HFF-Myc (cell line): Measurements from ENCODE around the gene IDH3B.
"Not testable (repeated sequence)": the region's sequence is repeated elsewhere in the genome, so short reads cannot be mapped to it uniquely, and the experiment has no call there.

Experiments
- DNase-seq: peaks from one replicate; pipeline ENCODE4 v3.0.0-alpha.2; 2011; ENCODE audit warnings: low read depth; ENCODE audit errors: extremely low read depth
- H3K4me3 ChIP-seq: replicated peaks from 2 replicates; pipeline ENCODE4 v1.5.1; 2011; ENCODE audit warnings: low read depth, mild to moderate bottlenecking, control low read depth, low read length
- TF ChIP-seq, protein P1 (sequence below): IDR thresholded peaks from 2 replicates; pipeline ENCODE4 v1.5.1; 2012; ENCODE audit warnings: mild to moderate bottlenecking, low read depth, low read length, control low read depth; ENCODE audit errors: missing control alignments

The IDH3B gene

DNA sequence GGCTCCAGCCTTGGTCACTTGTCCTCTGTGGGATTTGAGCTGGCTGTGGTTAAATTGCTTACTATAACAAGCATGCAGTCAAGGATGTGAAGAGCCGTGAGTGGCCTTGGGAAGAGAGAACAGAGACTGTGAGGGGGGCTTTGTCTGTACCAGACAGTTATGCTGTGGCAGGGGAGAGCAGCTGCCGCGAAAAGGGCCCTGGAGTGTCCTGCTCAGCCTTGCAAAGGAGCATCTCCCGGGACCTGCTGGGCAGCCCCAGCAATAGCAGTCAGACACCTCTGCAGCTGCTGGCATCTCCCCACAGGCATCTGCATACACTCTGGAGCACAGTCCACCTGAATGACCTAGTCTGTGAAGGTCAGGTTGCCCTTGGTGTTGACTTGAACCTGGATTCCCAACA lies 34.9 kb upstream of the IDH3B start:
- DNase-seq: no peak
- TF ChIP-seq, protein P1, sequence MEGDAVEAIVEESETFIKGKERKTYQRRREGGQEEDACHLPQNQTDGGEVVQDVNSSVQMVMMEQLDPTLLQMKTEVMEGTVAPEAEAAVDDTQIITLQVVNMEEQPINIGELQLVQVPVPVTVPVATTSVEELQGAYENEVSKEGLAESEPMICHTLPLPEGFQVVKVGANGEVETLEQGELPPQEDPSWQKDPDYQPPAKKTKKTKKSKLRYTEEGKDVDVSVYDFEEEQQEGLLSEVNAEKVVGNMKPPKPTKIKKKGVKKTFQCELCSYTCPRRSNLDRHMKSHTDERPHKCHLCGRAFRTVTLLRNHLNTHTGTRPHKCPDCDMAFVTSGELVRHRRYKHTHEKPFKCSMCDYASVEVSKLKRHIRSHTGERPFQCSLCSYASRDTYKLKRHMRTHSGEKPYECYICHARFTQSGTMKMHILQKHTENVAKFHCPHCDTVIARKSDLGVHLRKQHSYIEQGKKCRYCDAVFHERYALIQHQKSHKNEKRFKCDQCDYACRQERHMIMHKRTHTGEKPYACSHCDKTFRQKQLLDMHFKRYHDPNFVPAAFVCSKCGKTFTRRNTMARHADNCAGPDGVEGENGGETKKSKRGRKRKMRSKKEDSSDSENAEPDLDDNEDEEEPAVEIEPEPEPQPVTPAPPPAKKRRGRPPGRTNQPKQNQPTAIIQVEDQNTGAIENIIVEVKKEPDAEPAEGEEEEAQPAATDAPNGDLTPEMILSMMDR: no peak
- H3K4me3 ChIP-seq: no peak overlapping the region

DNA sequence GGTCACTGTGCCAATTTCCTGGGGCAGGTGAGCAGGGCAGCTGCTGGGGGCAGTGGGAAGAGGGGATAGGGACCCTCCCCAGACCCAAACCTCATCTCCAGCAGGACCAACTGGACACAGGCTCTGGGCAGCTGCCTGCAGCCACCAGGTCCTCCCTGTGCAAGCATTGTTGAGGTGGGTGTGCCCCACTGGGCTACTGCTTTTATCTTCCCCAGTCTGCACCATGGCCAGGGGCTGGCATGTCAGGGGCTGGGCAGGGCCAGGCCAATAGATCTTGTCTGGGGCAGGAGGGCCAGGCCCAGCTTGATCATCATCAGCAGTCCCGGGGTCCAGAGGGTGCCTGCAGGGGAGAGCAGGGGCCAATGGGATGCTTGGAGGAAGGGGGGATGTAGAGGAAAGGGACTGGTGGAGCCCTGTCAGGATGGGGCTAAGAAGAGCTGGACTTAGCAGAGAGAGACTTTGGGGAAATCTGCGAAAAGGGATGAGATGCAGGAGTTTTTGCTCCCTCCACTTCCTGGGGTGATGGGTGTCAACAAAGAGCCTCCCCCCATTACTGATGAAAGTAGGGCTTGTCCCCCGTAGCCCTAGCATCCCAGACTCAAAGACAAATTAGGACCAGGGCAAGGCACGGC lies 34.3 kb upstream of the IDH3B start:
- TF ChIP-seq, protein P1: no peak
- DNase-seq: no peak
- no peak overlapping the region for H3K4me3 ChIP-seq

DNA sequence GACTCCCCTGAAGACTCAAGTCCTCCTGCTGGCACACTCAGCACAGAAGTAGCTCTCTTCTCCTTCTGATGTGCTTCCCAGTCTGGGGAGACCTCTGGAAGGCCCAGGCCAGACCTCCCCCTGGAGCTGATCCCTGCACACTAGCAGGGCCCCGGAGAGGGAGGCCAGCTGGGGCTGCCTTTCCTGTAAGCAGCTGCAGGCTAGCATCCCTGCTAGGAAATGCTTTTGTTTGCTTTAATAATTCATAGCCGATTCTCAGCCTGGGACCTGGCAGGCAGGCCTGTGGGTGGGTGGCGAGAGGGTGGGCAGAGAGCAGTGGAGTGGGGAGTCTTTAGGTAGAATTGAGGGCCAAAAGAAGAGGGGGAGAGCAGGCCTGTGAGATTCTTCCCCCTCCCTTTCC lies 33.8 kb upstream of the IDH3B start:
- TF ChIP-seq, protein P1: no peak
- no peak for DNase-seq
- no peak overlapping the region for H3K4me3 ChIP-seq

GRCh38 chr20:2696646-2697045 lies 32.6 kb upstream of the IDH3B start:
- H3K4me3 ChIP-seq: no peak overlapping the region
- TF ChIP-seq, protein P1: no peak
- no peak for DNase-seq

GRCh38 chr20:2695984-2696525 lies 32.0 kb upstream of the IDH3B start:
- DNase-seq, H3K4me3 ChIP-seq: not testable (repeated sequence)

DNA sequence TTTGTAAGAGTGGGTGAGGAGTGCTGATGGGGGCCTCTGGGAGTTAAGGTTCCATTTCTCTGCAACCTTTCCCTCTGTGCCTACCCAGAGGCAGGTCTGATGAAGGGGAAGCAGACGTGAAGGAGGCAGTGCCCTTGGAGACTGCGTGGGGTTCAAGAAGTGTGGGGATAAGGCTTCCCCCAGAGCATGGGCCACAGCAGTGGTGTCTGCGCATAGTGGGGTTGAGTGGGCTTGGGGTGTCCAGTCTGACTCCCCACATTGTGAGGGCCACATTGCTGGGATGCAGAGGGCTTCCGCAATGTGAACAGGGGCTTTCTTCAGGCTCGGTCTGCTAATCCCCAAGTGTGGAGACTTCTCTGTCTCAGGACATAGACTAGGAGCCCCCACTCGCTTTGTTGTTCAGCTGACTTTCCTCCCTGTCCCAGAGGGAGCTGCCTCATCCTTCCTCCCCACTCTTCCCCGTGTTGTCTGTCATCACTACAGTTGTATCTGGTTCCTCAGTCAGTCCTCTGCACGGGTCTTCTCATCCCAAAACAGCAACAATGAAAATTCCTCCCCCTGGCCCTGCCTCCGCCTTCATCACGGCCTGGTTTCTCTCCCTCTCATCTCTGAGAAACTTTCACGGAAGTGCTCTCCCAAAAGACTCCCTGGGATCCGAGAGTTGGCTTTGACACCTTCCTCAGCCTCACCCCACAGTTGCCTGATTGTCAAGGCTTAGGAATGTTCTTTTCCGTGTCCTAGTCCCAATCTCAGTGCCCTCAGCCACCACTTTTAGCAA lies 31.4 kb upstream of the IDH3B start:
- no peak overlapping the region for H3K4me3 ChIP-seq
- DNase-seq: no peak
- TF ChIP-seq, protein P1: no peak

DNA sequence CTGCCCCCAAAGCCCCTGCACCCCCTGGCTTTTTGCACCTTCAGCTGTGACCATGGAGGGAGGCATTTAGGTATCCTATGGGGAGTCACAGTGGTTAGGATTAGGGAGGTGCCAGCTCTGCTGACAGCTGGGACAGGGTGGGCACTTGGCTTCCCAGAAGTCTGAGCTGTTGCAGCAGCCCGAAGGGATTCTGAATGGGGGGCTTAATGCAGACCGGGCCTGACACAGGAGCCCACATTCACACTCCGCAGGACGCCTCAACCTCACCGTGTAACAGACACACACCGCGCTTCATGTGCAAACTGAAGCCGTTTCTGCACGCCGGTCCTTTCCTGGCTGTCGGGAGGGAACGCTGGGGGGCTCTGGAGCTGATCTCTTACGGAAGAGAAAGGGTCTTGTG lies 30.5 kb upstream of the IDH3B start:
- H3K4me3 ChIP-seq: no peak overlapping the region
- TF ChIP-seq, protein P1: no peak
- DNase-seq: no peak
